ENCODE data around the gene AP2A1.

DNA sequence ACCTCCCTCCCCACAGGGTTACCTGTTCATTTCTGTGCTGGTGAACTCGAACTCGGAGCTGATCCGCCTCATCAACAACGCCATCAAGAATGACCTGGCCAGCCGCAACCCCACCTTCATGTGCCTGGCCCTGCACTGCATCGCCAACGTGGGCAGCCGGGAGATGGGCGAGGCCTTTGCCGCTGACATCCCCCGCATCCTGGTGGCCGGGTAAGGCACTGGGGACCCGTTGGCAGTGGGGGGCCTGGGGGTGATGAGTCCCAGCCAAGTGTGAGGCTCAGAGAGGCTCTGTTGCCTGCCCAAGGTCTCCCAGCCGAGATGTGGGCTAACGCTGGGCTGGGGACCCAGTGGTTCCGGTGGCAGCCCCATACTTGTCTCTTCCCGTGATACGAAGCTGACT lies 15.7 kb downstream of the AP2A1 start:
- TF ChIP-seq, protein P1, sequence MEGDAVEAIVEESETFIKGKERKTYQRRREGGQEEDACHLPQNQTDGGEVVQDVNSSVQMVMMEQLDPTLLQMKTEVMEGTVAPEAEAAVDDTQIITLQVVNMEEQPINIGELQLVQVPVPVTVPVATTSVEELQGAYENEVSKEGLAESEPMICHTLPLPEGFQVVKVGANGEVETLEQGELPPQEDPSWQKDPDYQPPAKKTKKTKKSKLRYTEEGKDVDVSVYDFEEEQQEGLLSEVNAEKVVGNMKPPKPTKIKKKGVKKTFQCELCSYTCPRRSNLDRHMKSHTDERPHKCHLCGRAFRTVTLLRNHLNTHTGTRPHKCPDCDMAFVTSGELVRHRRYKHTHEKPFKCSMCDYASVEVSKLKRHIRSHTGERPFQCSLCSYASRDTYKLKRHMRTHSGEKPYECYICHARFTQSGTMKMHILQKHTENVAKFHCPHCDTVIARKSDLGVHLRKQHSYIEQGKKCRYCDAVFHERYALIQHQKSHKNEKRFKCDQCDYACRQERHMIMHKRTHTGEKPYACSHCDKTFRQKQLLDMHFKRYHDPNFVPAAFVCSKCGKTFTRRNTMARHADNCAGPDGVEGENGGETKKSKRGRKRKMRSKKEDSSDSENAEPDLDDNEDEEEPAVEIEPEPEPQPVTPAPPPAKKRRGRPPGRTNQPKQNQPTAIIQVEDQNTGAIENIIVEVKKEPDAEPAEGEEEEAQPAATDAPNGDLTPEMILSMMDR (IDR thresholded peaks at IDR 0.05), result no peak
- no peak for TF ChIP-seq POLR2A (IDR thresholded peaks at IDR 0.05)
